Effector CD8-positive, alpha-beta T cell (primary cell): ENCODE data around the gene GLIS1.

ENCODE experiments used
- DNase-seq: peaks from one replicate; lab custom pipeline; 2025; lab: John Stamatoyannopoulos, UW

The GLIS1 gene

GRCh38 chr1:53463961-53464899, 274.7 kb downstream of the GLIS1 start:
- DNase-seq = no peak

DNA sequence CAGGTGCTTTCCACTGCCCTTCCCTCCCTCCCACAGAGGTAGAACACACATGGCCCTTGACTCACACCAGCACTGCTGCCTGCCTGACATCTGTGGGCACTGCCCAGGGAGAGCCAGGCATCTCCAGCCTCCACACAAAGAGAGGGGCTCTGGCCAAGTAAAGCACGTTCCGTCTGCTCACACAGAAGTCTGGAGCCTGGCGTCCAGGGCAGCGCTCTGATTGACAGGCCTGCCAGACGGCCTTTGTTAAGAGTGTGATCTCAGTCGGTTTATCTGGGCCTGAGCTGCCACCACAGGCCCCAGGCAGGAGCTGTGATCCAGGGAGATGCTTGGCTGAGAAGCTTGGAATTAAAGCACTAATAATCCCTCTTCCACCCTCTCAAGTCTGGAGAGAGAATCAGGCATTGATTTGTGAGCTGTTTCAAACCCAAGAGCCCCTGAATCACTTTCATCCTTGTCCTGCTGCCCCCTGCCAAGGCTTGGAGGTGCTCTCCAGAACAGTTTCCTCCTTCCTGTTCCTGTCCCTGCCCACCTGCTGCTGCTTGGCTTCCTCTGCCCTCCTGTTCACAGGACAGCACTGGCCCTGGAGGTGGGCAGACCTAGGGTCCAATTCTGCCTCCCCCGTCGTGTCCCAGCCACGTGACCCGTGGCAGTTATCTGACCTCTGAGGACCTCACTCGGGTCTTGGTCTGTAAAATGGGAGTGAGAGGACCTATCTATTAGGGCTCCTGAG, 276.0 kb downstream of the GLIS1 start:
- no peak for DNase-seq

DNA sequence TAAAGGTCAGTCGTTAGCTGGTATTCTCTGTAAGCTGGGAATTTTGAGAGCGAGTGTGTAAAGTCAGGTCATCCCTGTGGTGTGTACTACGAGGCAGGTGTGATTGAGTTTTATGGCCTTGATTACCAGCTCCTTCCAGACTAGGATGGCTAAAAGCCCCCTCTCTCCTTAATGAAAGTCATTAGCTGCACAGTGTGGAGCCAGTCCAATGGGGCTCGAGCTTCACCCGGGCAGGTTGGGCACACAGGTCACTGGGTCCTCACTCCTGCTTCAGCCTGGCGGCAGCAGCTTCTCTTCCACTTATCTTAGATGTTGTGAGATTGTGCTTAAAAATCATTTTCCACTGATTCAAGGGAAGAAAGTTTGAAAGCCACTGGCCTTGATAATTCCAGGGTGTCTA, 276.8 kb downstream of the GLIS1 start:
- DNase-seq = no peak

DNA sequence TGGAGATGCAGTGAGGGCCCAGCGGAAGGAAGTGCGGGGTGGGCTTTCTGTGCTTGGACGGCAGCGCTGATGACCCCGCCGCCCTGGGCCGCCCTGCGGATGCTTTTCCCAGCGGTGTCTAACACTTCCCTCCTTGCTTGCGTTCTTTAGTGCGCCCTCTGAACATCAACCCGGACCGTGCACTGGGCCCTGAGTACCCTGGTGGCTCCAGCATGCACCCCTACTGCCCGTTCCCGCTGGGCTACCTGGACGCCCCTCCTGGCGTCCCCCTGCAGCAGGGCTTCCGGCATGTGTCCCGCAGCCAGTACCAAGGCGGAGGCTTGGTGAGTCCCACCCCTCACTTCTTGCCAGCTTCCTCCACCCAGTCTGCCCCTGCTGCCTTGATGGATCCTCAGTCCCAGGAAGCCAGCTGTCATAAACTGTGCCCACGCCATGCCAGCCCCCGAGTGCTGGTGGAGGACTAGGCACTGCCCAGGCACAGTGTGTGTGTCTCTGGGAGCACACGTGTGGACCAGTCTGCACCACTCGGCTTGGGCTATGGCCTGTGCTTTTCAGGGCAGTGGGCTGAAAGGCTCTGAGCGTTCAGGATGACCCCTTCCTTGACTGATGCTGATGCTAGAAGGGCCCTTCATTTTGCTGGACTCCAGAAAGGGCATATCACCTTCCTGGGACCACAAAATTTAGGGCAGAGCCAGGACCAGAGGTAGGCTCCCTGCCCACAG, 277.5 kb downstream of the GLIS1 start:
- DNase-seq = no peak

DNA sequence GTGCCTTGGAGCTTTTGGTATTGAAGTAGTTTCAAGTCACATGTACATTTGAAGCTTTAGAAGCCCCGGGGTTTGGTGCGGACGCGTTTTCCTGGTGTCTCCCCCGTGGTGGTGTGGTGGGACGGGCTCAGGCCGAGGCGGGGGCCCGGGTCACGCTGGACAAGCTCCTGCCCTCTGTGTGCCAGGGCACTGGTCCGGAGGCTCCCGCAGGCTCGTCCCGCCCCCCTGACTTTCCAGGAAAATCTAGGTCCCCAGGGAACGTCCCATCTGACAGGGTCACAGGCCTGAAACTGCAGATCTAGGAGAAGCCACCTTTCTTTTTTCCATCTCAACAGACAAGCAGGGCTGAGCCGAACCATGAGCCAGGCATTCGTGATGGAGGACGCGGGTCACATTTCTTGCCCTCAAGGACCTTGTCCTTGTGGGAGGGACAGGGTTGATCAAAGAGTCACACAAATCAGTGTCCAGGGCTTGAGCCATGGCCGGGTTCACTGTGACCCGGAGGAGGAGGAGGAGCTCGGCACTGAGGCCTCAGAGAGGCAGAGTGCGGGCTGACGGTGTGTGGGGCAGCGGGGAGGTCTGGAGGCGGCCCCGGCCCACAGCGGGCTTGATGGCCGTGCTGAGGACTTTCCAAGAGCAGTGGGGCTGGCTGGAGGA, 278.2 kb downstream of the GLIS1 start:
- DNase-seq = no peak

DNA sequence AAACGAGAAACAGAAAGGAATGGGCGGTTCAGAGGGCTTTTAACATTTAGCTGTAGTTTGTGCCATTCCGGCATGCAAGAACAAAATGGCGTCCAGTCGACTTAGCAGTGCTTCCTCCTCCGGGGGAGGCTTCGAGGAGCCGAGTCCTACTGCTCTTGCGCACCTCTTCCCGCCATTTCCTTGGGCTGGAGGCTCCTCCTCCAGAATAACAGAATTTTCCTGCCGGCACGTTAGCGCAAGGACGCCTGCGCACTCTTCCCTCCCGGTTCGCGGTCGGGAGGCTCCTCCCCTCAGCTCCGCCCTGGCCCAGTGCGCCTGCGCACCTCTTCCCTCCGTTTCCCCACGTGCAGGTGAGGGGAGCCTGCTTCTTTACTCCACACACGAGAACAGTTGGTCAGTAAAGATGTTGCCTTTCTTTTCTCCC, 278.7 kb downstream of the GLIS1 start:
- no peak for DNase-seq

DNA sequence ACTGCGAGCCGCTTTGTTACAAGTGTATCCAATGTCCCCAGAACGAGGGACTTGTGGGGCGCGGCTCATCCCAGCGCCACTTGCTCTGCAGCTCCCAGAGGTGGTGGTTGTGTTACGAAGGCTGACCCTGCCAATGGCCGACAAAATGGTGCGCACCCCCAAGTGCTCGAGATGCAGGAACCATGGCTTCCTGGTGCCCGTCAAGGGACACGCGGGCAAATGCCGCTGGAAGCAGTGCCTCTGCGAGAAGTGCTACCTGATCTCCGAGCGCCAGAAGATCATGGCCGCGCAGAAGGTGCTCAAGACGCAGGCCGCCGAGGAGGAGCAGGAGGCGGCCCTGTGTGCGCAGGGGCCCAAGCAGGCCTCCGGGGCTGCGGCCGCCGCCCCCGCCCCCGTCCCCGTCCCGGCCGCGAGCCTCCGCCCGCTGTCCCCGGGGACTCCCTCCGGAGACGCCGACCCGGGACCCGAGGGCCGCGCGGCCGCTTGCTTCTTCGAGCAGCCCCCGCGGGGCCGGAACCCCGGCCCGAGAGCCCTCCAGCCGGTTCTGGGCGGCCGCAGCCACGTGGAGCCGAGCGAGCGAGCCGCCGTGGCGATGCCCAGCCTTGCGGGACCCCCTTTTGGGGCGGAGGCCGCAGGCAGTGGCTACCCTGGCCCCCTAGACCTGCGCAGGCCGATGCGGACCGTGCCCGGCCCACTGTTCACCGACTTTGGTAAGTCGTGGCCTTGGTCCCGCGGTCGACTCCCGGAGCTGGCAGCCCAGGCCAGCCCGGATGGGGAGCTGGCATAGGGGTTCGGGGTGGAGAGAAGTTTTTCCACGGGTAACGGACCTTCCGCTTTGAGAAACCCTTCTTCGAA, 279.4 kb downstream of the GLIS1 start, which contains the start of gene DMRTB1:
DMRTB1 (plus strand) TSS at position 79 of the 855 bp plus-strand sequence; CDS start at position 134, 55 bp downstream.
- no peak for DNase-seq

DNA sequence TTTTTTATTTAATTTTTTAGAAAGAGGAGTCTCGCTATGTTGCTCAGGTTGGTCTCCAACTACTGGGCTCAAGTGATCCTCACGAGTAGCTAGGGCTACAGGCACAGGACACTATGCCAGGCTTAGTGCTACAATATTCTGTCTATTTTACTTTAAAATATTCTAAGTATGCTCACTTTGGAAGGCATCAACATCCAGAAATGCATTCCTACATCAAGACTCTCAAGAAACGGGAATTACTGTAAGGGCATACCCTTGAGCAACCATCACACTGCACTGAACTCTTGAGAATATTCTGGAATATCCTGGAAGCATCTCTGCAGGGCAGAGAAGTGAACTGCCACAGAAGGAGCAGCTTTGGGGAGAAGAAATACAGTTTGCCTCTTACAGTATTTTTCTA, 280.3 kb downstream of the GLIS1 start:
- DNase-seq = no peak
